PC-9 (cell line): ENCODE data around the gene SLC36A3. TPM values are rescaled to one million over a fixed set of nuclear protein-coding genes. Genes with fewer than 3 reads are reported as not detected.
"Not testable (repeated sequence)": the region's sequence is repeated elsewhere in the genome, so short reads cannot be mapped to it uniquely, and the experiment has no call there.

Experiments
- BruUV-seq: library from RNA; stranded (reverse); fragments of 400-500 nt; replicated peaks from 2 replicates; lab custom pipeline; 2021; lab: Mats Ljungman, UMichigan
- CTCF ChIA-PET: fragments of 300-600 bp; sonication (Branson Sonifier 250); formaldehyde crosslinking; loops from one replicate; lab custom pipeline; 2022; ENCODE audit warnings: antibody characterized with exemption; lab: Charles Lee
- POLR2A ChIA-PET: fragments of 300-600 bp; sonication (Branson Sonifier 250); formaldehyde crosslinking; loops from one replicate; lab custom pipeline; 2022; ENCODE audit warnings: antibody characterized with exemption; ENCODE audit not compliant: unreplicated experiment; lab: Charles Lee
- DNase-seq, 2 experiments: peaks; one replicate each; pipeline versions ENCODE4 v3.0.0 to v3.0.0-alpha.2; 2015 to 2022; ENCODE audit warnings: mixed read lengths in 1 of 2
- H2AFZ ChIP-seq: fragments of 200-600 bp; sonication (generic); 2 replicates; pipeline ENCODE4 v1.8.1; 2017; ENCODE audit warnings: antibody characterized with exemption
- H3F3A ChIP-seq: fragments of 200-600 bp; sonication (generic); 2 replicates; pipeline ENCODE4 v1.8.1; 2017; ENCODE audit warnings: antibody characterized with exemption, mild to moderate bottlenecking, low read depth; ENCODE audit not compliant: insufficient read depth
- H3K27ac ChIP-seq: fragments of 200-600 bp; sonication (generic); 2 replicates; pipeline ENCODE4 v1.6.1; 2016; ENCODE audit warnings: mixed run types
- H3K27me3 ChIP-seq: fragments of 200-600 bp; sonication (generic); 2 replicates; pipeline ENCODE4 v1.6.1; 2016; ENCODE audit warnings: low read depth, mixed run types; ENCODE audit not compliant: insufficient read depth
- H3K36me3 ChIP-seq: fragments of 200-600 bp; sonication (generic); 2 replicates; pipeline ENCODE4 v1.6.1; 2016; ENCODE audit warnings: low read depth, mixed run types
- H3K4me1 ChIP-seq: fragments of 200-600 bp; sonication (generic); replicated peaks from 2 replicates; pipeline ENCODE4 v1.6.1; 2016; ENCODE audit warnings: mixed run types; ENCODE audit not compliant: insufficient read depth
- H3K4me2 ChIP-seq: fragments of 200-600 bp; sonication (generic); 2 replicates; pipeline ENCODE4 v1.6.1; 2017; ENCODE audit warnings: mixed run types
- H3K4me3 ChIP-seq: fragments of 200-600 bp; sonication (generic); 2 replicates; pipeline ENCODE4 v1.6.1; 2016; ENCODE audit warnings: mixed run types
- H3K79me2 ChIP-seq: fragments of 200-600 bp; sonication (generic); 2 replicates; pipeline ENCODE4 v1.6.1; 2017; ENCODE audit warnings: low read depth, mixed run types
- H3K9me2 ChIP-seq: fragments of 200-600 bp; sonication (generic); 2 replicates; pipeline ENCODE4 v1.8.1; 2017; ENCODE audit warnings: mild to moderate bottlenecking; ENCODE audit not compliant: insufficient read depth
- H3K9me3 ChIP-seq: fragments of 200-600 bp; sonication (generic); 2 replicates; pipeline ENCODE4 v1.8.1; 2016; ENCODE audit warnings: low read depth; ENCODE audit not compliant: insufficient read depth
- H4K20me1 ChIP-seq: fragments of 200-600 bp; sonication (generic); 2 replicates; pipeline ENCODE4 v1.8.1; 2017; ENCODE audit not compliant: insufficient read depth
- EZH2 ChIP-seq: fragments of 200-600 bp; sonication (generic); IDR thresholded peaks from 2 replicates; pipeline ENCODE4 v1.8.0; 2017; ENCODE audit warnings: antibody characterized with exemption, low read depth
- intact Hi-C: fragments of 100-400 bp; cut with micrococcal nuclease; formaldehyde crosslinking; loops from one replicate; pipeline ENCODE4 v1.10.0; 2022; ENCODE audit not compliant: unreplicated experiment
- total RNA-seq: library from RNA; stranded (reverse); gene quantifications from 2 replicates; pipeline ENCODE4 v1.2.3, GENCODE V29; 2021
- TF ChIP-seq, protein P1 (sequence below): fragments of 200-600 bp; sonication (generic); conservative IDR thresholded peaks from 2 replicates; pipeline ENCODE4 v1.6.1; 2017; ENCODE audit warnings: mixed run types, antibody characterized with exemption, mild to moderate bottlenecking, moderate library complexity

The SLC36A3 gene
- total RNA-seq, 1 experiment from 2014 or later, result not detected

- ChIA-PET CTCF (interaction anchor here (0.5 to 1.0 kb wide), 3 partner anchors 12 to 123 kb away, joined by 5 to 7 read pairs (median 5); partner anchors contain the start of gene GM2A), POLR2A (interaction anchor here (0.6 to 0.7 kb wide), 2 partner anchors 12 to 13 kb away, joined by 3 read pairs; partner anchors contain the start of gene GM2A)
- no peaks in the 10 kb centered on the region for H3K9me2 ChIP-seq
- H3F3A ChIP-seq, result no peaks in the 10 kb centered on the region
- DNase-seq, result peak; percentile 64 to 72
- H3K27me3 ChIP-seq, result no peaks in the 10 kb centered on the region
- no peaks in the 10 kb centered on the region for H3K36me3 ChIP-seq
- H3K4me2 ChIP-seq, result no peak overlapping the region
- intact Hi-C loops, result no loop called here
- H2AFZ ChIP-seq, result no peak overlapping the region
- H3K27ac ChIP-seq, result no peak overlapping the region
- peaks cover 8% of the 10 kb centered on the region for H3K4me1 ChIP-seq
- BruUV-seq, result no TSS peak
- no peaks in the 10 kb centered on the region for H3K9me3 ChIP-seq
- H4K20me1 ChIP-seq, result no peaks in the 10 kb centered on the region
- no peak for TF ChIP-seq EZH2
- TF ChIP-seq, protein P1, sequence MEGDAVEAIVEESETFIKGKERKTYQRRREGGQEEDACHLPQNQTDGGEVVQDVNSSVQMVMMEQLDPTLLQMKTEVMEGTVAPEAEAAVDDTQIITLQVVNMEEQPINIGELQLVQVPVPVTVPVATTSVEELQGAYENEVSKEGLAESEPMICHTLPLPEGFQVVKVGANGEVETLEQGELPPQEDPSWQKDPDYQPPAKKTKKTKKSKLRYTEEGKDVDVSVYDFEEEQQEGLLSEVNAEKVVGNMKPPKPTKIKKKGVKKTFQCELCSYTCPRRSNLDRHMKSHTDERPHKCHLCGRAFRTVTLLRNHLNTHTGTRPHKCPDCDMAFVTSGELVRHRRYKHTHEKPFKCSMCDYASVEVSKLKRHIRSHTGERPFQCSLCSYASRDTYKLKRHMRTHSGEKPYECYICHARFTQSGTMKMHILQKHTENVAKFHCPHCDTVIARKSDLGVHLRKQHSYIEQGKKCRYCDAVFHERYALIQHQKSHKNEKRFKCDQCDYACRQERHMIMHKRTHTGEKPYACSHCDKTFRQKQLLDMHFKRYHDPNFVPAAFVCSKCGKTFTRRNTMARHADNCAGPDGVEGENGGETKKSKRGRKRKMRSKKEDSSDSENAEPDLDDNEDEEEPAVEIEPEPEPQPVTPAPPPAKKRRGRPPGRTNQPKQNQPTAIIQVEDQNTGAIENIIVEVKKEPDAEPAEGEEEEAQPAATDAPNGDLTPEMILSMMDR, result no peak
- H3K4me3 ChIP-seq, result no peak overlapping the region
- no peaks in the 10 kb centered on the region for H3K79me2 ChIP-seq
Observed at GRCh38 chr5:151240924-151241635, 62.5 kb downstream of the SLC36A3 start.

DNA sequence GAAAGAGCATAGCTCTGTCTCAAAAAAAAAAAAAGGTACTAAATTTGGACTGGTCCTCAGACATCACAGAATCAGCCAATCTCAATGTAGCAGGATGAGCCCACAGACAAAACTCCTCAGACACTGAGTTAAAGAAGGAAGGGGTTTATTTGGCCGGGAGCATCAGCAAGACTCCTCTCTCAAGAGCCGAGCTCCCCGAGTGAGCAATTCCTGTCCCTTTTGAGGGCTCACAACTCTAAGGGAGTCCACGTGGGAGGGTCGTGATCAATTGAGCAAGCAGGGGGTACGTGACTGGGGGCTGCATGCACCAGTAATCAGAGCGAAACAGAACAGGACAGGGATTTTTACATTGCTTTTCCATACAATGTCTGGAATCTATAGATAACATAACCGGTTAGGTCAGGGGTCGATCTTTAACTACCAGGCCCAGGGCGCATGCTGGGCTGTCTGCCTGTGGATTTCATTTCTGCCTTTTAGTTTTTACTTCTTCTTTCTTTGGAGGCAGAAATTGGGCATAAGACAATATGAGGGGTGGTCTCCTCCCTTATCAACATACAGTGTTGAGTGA is 63.2 kb downstream of the SLC36A3 start:
- intact Hi-C loops, H4K20me1 ChIP-seq, H3K36me3 ChIP-seq, H3F3A ChIP-seq, H3K4me1 ChIP-seq, BruUV-seq, H2AFZ ChIP-seq, H3K4me2 ChIP-seq, H3K9me3 ChIP-seq, H3K27me3 ChIP-seq, H3K9me2 ChIP-seq, H3K4me3 ChIP-seq, DNase-seq, H3K27ac ChIP-seq, H3K79me2 ChIP-seq: not testable (repeated sequence)
- POLR2A ChIA-PET, result interaction anchor here (0.6 kb wide), 1 partner anchor 14 kb away, joined by 3 read pairs; no protein-coding TSS in a partner anchor
- CTCF ChIA-PET, result interaction anchor here (0.6 kb wide), 1 partner anchor 1283 kb away, joined by 3 read pairs; no protein-coding TSS in a partner anchor

GRCh38 chr5:151239237-151239861 is 64.2 kb downstream of the SLC36A3 start:
- no peak overlapping the region for H3K27ac ChIP-seq
- peak in 1 of 2 experiments; percentile 63 for DNase-seq
- POLR2A ChIA-PET, result no interaction called here

More at GRCh38 chr5:151239237-151239861, 64.2 kb downstream of the SLC36A3 start:
- Histone ChIP-seq H3K79me2 (no peaks in the 10 kb centered on the region), H3K9me2 (no peaks in the 10 kb centered on the region), H3K9me3 (no peaks in the 10 kb centered on the region), H3F3A (no peaks in the 10 kb centered on the region), H3K27me3 (0 out of 2 replicates have a peak, but pooled peaks cover 4% of the 10 kb centered on the region), H3K36me3 (no peaks in the 10 kb centered on the region), H3K4me2 (no peak overlapping the region), H3K4me3 (no peak overlapping the region), H4K20me1 (no peaks in the 10 kb centered on the region), H2AFZ (no peak overlapping the region), H3K4me1 (peaks cover 8% of the 10 kb centered on the region)
- CTCF ChIA-PET, result interaction anchor here (0.6 to 1.5 kb wide), 7 partner anchors 11 to 1282 kb away, joined by 3 to 14 read pairs (median 4); no protein-coding TSS in a partner anchor
- TF ChIP-seq EZH2, result no peak
- TF ChIP-seq, protein P1, result peak; percentile 88
- intact Hi-C loops, result loop anchor here (1.0 to 10.0 kb wide), 5 partner anchors 75 to 435 kb away; no protein-coding TSS in a partner anchor
- BruUV-seq, result no TSS peak
